K562 (cell line): ENCODE measurements around the gene ADGRB3. TPM values are rescaled to one million over a fixed set of nuclear protein-coding genes. Genes with fewer than 3 reads are reported as not detected.
A peak's percentile ranks its signal among the peaks of the same experiment; 100 is the strongest.

Experiments used
- ATAC-seq: fragments of 200-7000 bp; cut with Tn5 transposase; 3 replicates; pipeline ENCODE4 v1.9.1; 2020; ENCODE audit warnings: moderate library complexity
- BruUV-seq: library from RNA; stranded (reverse); fragments of 400-500 nt; replicated peaks from 2 replicates; lab custom pipeline; 2021; lab: Mats Ljungman, UMichigan
- CTCF ChIA-PET: fragments of 300-600 bp; formaldehyde crosslinking; extraction: SDS; loops from one replicate; lab custom pipeline; 2021; ENCODE audit warnings: low intra/inter-chr PET ratio; lab: Yijun Ruan, JAX
- POLR2A ChIA-PET: fragments of 300-600, 350-650 bp; sonication (Branson Sonifier 250); formaldehyde crosslinking; extraction: SDS; loops from one replicate; lab custom pipeline; 2021; ENCODE audit warnings: antibody characterized with exemption, inconsistent platforms; lab: Yijun Ruan, JAX
- DNase-seq, 4 experiments: peaks; one replicate each; pipeline versions ENCODE4 v3.0.0 to v3.0.0-alpha.2; 2011 to 2018; ENCODE audit warnings: low spot score in 3 of 4, mixed read lengths in 3 of 4; ENCODE audit errors: extremely low read depth in 1 of 4
- FAIRE-seq: peaks from 2 replicates; lab custom pipeline; 2011; peaks lifted over from hg19 to GRCh38; lab: Jason Lieb, UNC
- H2AFZ ChIP-seq: 2 replicates; pipeline ENCODE4 v1.6.0; 2011; ENCODE audit warnings: low read depth, low read length, control low read depth, inconsistent platforms
- H3K27ac ChIP-seq: fragments of 200-600 bp; 3 replicates; pipeline ENCODE4 v1.8.0; 2011; ENCODE audit warnings: low read depth, mild to moderate bottlenecking, control low read depth, inconsistent platforms, low read length, moderate library complexity, mixed read lengths; ENCODE audit errors: extremely low read depth
- H3K27me3 ChIP-seq, 2 experiments: fragments of 300-600 bp in 1 of 2; 2 replicates in 1 of 2; 3 replicates in 1 of 2; pipeline versions ENCODE4 v1.6.0 to v1.8.0; 2011; ENCODE audit warnings: inconsistent platforms in 2 of 2, low read length in 2 of 2, mild to moderate bottlenecking in 1 of 2, mixed read lengths in 1 of 2, moderate library complexity in 1 of 2; ENCODE audit not compliant: control insufficient read depth in 2 of 2, insufficient read depth in 2 of 2
- H3K36me3 ChIP-seq: fragments of 300-600 bp; 3 replicates; pipeline ENCODE4 v1.8.0; 2011; ENCODE audit warnings: mild to moderate bottlenecking, low read length, inconsistent platforms; ENCODE audit not compliant: control insufficient read depth, insufficient read depth
- H3K4me1 ChIP-seq, 2 experiments: fragments of 200-600 bp in 1 of 2; replicated peaks in 1 of 2; 2 replicates in 1 of 2; 3 replicates in 1 of 2; pipeline versions ENCODE4 v1.5.1 to v1.8.0; 2011; ENCODE audit warnings: inconsistent platforms in 2 of 2, low read length in 2 of 2, mild to moderate bottlenecking in 1 of 2, mixed read lengths in 1 of 2, moderate library complexity in 1 of 2; ENCODE audit not compliant: control insufficient read depth in 2 of 2, insufficient read depth in 2 of 2
- H3K4me2 ChIP-seq: 2 replicates; pipeline ENCODE4 v1.6.1; 2011; ENCODE audit warnings: low read length, control low read depth, inconsistent platforms, mixed read lengths; ENCODE audit not compliant: insufficient read depth
- H3K4me3 ChIP-seq: fragments of 200-600 bp; sonication (generic), shearing (Covaris generic); 2 replicates; pipeline ENCODE4 v1.5.1; 2016; ENCODE audit warnings: control low read depth, inconsistent platforms
- H3K79me2 ChIP-seq: fragments of 200-600 bp; 3 replicates; pipeline ENCODE4 v1.8.0; 2011; ENCODE audit warnings: low read length, inconsistent platforms; ENCODE audit not compliant: control insufficient read depth, insufficient read depth
- H3K9ac ChIP-seq, 2 experiments: 2 replicates each; pipeline versions ENCODE4 v1.6.0 to v1.6.1; 2011; ENCODE audit warnings: low read depth in 2 of 2, low read length in 2 of 2, control low read depth in 1 of 2, inconsistent platforms in 1 of 2, mild to moderate bottlenecking in 1 of 2, mixed read lengths in 1 of 2; ENCODE audit not compliant: insufficient read depth in 1 of 2
- H3K9me1 ChIP-seq: one replicate; pipeline ENCODE4 v1.6.0; 2011; ENCODE audit warnings: inconsistent platforms, mild to moderate bottlenecking, low read length, moderate library complexity; ENCODE audit not compliant: control insufficient read depth, insufficient read depth
- H3K9me3 ChIP-seq: replicated peaks from 2 replicates; pipeline ENCODE4 v1.5.1; 2011; ENCODE audit warnings: low read depth, low read length, inconsistent platforms; ENCODE audit not compliant: control insufficient read depth, insufficient read depth
- H4K20me1 ChIP-seq: replicated peaks from 2 replicates; pipeline ENCODE4 v1.6.1; 2011; ENCODE audit warnings: low read length, inconsistent platforms, mixed read lengths; ENCODE audit not compliant: control insufficient read depth, insufficient read depth
- YY1 ChIP-seq, 3 experiments: IDR thresholded peaks; 2 replicates each; pipeline ENCODE4 v1.6.1; 2011; ENCODE audit warnings: low read length in 2 of 3, mild to moderate bottlenecking in 2 of 3, moderate library complexity in 2 of 3, borderline replicate concordance in 1 of 3, control low read depth in 1 of 3, low read depth in 1 of 3; ENCODE audit not compliant: insufficient read depth in 3 of 3, insufficient replicate concordance in 2 of 3, control insufficient read depth in 1 of 3, insufficient read length in 1 of 3; ENCODE audit errors: extremely low read depth in 1 of 3
- ZBTB12 ChIP-seq: fragments of 250-450 bp; sonication (Bioruptor Pico); IDR thresholded peaks from 2 replicates; pipeline ENCODE4 v1.4.0; 2020
- ZNF146 ChIP-seq: IDR thresholded peaks from one replicate; pipeline ENCODE4 v1.6.1; 2018; ENCODE audit warnings: missing compliant biosample characterization; ENCODE audit not compliant: unreplicated experiment
- ZNF280B ChIP-seq: fragments of 250-450 bp; sonication (Bioruptor Pico); IDR thresholded peaks from 2 replicates; pipeline ENCODE4 v1.5.1; 2021; ENCODE audit warnings: mild to moderate bottlenecking
- ZNF407 ChIP-seq: fragments of 450-650 bp; IDR thresholded peaks from 2 replicates; pipeline ENCODE4 v1.6.1; 2016; ENCODE audit warnings: low read depth
- WGBS: fragments of 100-300 bp; shearing (Covaris generic); methylation state at CpG from one replicate; pipeline ENCODE4 v1.1.6; 2016; ENCODE audit warnings: low coverage, mixed read lengths; ENCODE audit not compliant: insufficient coverage; ENCODE audit errors: missing lambda C conversion rate; 5-methylcytosine and 5-hydroxymethylcytosine counted together
- in situ Hi-C: fragments of 300-500 bp; cut with MboI; formaldehyde crosslinking; loops from 4 replicates; pipeline ENCODE4 v1.15.0; 2018; ENCODE audit warnings: inconsistent platforms, mixed read lengths
- intact Hi-C: fragments of 100-400 bp; cut with micrococcal nuclease; formaldehyde crosslinking; loops from 2 replicates; pipeline ENCODE4 v1.14.2; 2022
- polyA plus RNA-seq, 8 experiments: library from polyadenylated mRNA; depleted of rRNA in 4 of 8; stranded (reverse) in 5 of 8; unstranded in 3 of 8; fragments of >200 nt; fragmentation: Nextera tagmentation in 2 of 8; fragmentation: Illumina TruSeq in 1 of 8; extraction: Ambion mirVana in 2 of 8; extraction: Trizol in 1 of 8; gene quantifications; 2 replicates each; pipeline versions ENCODE4 v1.2.1 to v1.2.3, GENCODE V29; 2011 to 2014; ENCODE audit warnings: inconsistent platforms in 1 of 8, missing spikeins in 1 of 8
- total RNA-seq, 7 experiments: library from RNA; depleted of rRNA in 6 of 7; stranded (reverse); fragments of >200 nt in 6 of 7; fragmentation: Illumina TruSeq in 2 of 7; extraction: Trizol in 2 of 7; gene quantifications; 2 replicates each; pipeline versions ENCODE4 v1.2.1 to v1.2.3, GENCODE V29; 2011 to 2021; ENCODE audit warnings: low replicate concordance in 1 of 7

Gene ADGRB3
- total and polyA plus RNA-seq, 9 of the 15 experiments (the other 6 are each of a cell fraction or from before 2014, with no cell fraction given), result 0.90 to 7.8 (median 2.4) TPM

GRCh38 chr6:68760485-68760884 lies 125.4 kb downstream of the ADGRB3 start:
- intact Hi-C loops, result loop anchor here (2.0 to 5.0 kb wide), 2 partner anchors 20 to 63 kb away; no protein-coding TSS in a partner anchor
- no peak overlapping the region for H3K4me3 ChIP-seq

More at GRCh38 chr6:68760485-68760884, 125.4 kb downstream of the ADGRB3 start:
- no peak for FAIRE-seq
- POLR2A ChIA-PET, result interaction anchor here (0.8 to 0.9 kb wide), 3 partner anchors 10 to 98 kb away, joined by 3 to 5 read pairs (median 4); no protein-coding TSS in a partner anchor
- peak; percentile 12 for ATAC-seq
- no peak for DNase-seq
- Histone ChIP-seq H3K9me1 (no peaks in the 10 kb centered on the region), H3K79me2 (peaks cover 12% of the 10 kb centered on the region; the same call in 1 of the 3 replicates), H2AFZ (peak overlapping the region; percentile 84), H3K27me3 (no peaks in the 10 kb centered on the region), H3K9me3 (no peaks in the 10 kb centered on the region), H3K4me1 (peaks cover 0 to 11% of the 10 kb centered on the region in 2 experiments; a peak in 2 of 5 replicates), H3K27ac (peak overlapping the region; percentile 71; the same call in 2 of the 3 replicates), H3K36me3 (no peaks in the 10 kb centered on the region), H4K20me1 (no peaks in the 10 kb centered on the region), H3K4me2 (peak overlapping the region; percentile 66), H3K9ac (peak overlapping the region in 1 of 2 experiments; percentile 48; a peak in 2 of 4 replicates)
- BruUV-seq, result no TSS peak
- no peak for TF ChIP-seq ZNF280B (CRISPR knock-in tag)
- TF ChIP-seq ZNF146 (CRISPR knock-in tag), result no peak
- TF ChIP-seq ZBTB12 (CRISPR knock-in tag), result no peak
- TF ChIP-seq YY1 (IDR thresholded peaks at IDR 0.05; ENCODE audit: borderline replicate concordance in 1 of 3, control insufficient read depth in 1 of 3, extremely low read depth in 1 of 3, insufficient read depth in 3 of 3, insufficient read length in 1 of 3, insufficient replicate concordance in 2 of 3, low read depth in 1 of 3, low read length in 2 of 3), result peak in 1 of 3 experiments; percentile 43
- no peak for TF ChIP-seq ZNF407
- in situ Hi-C loops, result no loop called here
- CTCF ChIA-PET, result interaction anchor here (1.8 kb wide), 1 partner anchor 122 kb away, joined by 10 read pairs; no protein-coding TSS in a partner anchor
- 8% methylated on average over 2 of the region's 2 CpGs for WGBS
